Stromal cell of bone marrow (primary cell): ENCODE results near the gene PRKCH.

ENCODE experiments used
- DNase-seq: peaks from one replicate; pipeline ENCODE4 v3.0.0-alpha.2; 2012; ENCODE audit warnings: low read depth

PRKCH gene

DNA sequence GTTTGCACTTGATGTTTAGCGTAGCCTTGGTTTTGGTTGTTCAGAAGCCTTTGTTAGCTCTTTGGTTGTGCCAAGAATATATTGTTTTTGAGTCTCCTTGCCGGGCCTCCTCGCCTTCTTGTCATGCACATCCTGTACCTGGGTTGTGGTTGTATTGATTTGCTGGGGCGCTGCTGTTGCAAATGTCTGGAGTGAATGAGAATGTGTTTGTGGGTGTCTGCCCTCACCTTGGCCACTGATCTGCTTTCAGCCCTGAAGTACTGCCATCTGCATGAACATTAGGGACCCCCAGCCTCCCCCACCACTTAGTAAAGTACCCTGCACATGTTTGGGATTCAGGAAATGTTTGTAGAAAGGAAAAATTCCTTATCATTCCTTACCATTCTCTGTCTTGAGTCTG is 16.5 kb downstream of the PRKCH start:
- no peak for DNase-seq

DNA sequence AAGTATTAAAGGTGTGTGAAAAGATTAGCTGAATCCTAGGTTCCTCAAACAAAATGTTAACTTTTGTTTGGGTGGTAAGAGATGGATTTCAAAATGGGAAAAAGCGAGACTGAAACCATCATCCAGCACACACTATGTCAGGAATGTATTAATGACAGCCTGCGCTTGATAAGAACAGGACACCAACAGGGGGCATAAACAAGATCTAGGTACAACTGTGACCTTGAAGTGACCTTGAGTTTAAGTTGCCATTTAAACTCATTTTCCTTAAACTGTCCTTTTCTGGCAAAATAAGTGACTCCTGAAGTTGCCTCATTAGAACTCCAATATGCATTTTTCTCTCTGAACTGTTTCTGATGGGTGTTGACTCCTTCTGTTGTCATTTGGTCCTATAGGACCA is 17.1 kb downstream of the PRKCH start:
- DNase-seq: no peak

DNA sequence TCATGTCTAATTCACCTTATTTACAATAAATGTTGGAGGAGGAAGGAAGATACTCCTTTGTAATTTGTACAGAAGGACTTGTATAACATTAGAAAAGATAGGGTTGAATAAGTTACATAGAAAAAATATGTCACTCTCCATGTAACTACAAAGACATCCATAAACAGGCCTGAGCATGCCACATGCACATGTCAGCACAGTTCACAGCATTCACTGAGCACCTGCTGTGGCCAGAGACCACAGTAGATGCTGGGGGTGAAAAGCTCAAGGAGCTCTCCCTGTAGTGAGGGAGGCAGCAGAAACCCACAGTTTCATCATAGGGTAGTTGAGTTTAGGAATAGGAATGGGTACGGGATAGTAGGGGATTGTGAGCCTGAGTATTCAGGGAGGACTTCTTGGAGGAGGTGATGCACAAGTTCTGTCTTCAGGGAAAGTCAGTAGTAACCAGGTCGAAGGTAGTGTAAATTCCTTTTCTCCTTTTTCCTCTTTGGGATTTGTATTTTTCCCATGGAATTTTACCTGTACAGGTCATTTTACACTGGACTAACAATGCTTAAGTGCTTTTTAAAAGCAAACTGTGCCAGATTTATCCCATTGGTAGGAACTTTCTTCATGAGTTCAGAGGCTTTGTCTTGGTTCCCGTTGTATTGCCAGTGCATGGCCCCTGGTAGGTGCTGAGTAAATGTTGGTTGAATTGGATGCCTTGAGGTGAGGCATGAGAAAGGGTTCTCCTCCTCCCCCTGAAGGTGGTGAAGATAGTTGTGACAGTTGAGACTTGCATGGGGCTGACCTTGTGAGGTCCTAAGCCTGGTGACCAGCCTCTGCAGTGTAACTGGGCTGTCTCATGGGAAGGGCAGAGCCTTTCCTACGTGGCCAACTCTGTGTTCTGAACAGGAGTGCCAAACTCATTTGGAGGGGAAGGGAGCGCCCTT is 20.2 kb downstream of the PRKCH start:
- DNase-seq: no peak

DNA sequence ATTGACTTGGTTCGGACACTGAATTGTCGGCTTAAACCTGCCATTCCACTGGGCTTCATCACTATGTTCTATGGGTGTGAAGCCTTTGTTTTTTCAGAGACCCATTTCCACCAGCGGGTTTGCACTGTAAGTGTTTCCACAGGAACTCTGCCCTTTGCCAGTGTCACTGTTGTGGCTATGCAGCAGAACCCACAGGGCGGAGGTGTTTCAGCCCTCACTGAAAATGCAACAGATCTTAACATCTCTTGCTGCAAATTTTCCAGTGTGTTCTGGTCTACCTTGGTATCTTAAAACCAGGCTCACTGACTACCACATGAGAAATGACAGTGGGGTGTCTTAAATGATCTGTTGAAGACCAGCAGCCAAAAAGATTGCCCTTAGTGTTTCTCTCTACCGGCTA is 21.1 kb downstream of the PRKCH start:
- DNase-seq: no peak

DNA sequence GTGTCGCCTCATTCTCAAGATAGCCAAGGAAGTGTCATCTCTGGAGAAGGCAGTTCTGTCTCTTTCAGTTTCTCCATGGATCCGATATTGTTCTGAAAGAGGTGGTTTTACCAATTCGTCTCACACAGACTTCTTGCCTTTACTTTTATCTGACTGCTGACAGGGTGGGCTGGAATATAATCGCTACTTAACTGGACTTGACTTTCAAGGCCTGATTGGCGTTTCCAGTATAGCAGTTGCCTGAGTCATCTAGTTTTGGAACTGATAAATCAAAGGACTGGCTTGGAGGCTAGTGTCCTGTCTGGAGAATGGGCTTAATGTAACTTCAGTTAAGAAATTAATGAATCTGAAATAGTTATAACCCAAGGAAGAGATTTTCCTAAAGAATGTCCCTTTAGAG is 21.6 kb downstream of the PRKCH start:
- DNase-seq: no peak

- no peak for DNase-seq
Measured at GRCh38 chr14:61343471-61343870, 22.1 kb downstream of the PRKCH start.

GRCh38 chr14:61343991-61344405 is 22.6 kb downstream of the PRKCH start:
- no peak for DNase-seq

DNA sequence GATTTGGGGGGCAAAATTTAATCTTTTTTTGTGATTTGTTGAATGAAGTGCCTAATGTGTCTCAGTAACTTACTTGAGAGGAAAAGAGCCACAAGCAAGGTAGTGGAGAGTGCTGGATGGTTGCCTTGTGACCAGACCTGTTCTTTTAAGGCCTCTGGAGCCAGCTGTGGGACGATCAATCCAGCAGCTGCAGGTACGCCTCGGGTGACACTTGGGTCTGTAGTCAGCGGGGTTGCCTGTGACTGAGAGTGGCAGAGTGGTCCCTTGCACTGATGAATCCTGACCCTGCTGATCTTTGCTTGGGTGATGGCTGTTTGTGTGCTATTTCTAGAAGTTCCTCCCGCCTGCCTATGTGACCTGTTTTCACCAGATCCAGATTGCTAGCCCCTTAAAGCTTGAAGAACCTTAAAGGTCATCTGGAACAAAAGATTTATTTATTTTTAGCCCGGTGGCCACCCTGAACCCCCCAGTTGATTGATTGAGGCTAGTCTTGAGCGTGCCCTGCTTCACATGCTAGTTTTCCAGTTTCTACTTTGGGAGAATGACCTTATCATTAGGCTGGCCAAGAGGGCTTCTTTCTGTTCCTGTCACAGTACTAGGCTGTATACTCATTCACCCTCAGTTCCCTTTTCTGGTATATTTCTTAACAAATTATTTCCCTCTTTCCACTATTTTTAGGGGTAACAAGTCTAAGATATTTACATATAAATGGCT is 23.2 kb downstream of the PRKCH start:
- DNase-seq: no peak

GRCh38 chr14:61345151-61345482 is 23.7 kb downstream of the PRKCH start:
- DNase-seq: no peak

GRCh38 chr14:61346221-61346620 is 24.8 kb downstream of the PRKCH start:
- no peak for DNase-seq

DNA sequence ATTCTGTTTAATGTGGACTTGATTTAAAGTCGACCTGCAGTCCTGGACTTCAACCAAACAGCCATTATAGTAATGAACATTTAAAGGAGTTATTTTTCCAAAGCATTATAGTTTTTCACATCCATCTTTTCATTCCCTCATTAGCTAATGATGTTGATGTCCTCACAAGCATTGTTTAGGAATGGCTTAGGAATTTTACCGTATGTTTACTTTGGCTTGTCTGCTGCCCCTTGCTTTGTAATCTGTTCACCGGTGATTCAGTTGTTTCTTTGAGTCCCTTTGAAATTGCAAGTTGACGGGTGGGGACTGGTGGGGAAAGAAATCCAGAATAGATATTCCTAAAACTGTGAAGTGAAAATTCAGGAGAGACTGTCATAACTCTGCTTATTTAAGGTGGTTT is 25.4 kb downstream of the PRKCH start:
- no peak for DNase-seq

DNA sequence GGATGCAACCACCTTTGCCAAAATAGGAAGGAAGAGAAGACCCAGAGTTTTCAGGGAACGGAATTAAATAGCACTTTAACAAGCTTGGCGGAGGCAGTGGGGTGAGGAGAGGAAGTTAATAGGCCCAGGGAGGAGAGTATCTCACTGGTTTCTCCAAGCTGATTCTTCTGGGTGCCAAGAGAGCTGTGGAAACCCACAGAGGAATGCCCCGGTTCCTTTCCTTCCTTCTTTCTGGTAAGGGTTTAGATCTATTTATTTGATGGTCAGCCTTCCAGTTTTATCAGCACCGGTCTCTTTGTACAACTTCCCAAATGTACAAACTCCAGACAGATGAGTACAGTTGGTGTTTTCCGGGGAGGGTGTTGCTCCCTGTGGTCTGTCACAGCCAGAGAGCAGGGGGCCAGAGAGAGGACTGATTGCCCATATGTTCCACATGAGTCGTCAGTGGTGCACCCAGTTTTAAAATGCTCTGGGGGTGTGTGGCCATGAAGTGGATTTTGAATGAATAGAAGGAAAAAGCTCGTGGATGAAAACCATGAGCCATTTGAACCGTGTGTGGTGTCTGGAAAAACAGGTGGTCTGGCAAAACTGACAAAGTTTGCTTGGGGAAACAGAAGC is 26.6 kb downstream of the PRKCH start:
- no peak for DNase-seq

DNA sequence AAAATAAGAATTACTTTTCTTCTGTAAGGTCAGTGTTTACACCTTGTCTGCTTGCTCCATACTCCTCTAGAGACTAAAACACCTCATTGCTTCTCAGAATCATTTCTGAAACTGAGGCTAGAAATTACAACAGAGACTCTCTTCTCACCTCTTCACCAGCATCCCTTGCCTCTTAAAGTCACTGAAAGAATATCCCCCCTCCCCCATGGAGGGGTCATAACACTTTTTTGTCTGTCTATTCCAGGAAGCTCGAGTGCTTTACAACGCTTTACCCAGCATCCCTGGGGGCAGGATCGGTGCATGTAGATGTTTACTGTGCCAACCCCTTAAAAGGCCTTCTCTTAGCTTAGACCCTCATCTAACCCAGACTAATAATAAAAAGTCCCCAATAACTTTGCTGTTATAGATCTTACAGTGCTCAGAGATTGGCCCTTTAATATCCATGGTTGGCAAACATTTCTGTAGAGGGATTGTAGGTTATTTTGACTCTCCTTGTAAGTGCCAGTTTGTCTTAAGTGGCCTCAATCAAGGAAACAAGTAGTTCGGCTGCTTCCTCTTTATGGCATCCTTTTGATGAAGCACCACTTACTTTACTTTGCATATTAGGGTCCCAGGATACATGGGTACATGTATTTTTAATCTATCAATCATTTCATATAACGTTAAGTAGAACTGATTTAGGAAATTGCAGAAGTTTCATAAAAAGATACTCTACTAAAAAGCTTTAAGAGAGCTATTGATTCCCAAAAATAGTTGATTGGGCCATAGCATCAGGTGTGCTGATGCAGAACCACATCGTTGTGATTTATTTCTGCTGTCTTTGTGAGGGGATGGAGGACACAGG is 29.3 kb downstream of the PRKCH start:
- no peak for DNase-seq

- no peak for DNase-seq
Measured at GRCh38 chr14:61351477-61351876, 30.1 kb downstream of the PRKCH start.

- DNase-seq: peak; percentile 59
Measured at GRCh38 chr14:61355892-61356325, 34.5 kb downstream of the PRKCH start.

GRCh38 chr14:61357123-61357522 is 35.7 kb downstream of the PRKCH start:
- DNase-seq: no peak

DNA sequence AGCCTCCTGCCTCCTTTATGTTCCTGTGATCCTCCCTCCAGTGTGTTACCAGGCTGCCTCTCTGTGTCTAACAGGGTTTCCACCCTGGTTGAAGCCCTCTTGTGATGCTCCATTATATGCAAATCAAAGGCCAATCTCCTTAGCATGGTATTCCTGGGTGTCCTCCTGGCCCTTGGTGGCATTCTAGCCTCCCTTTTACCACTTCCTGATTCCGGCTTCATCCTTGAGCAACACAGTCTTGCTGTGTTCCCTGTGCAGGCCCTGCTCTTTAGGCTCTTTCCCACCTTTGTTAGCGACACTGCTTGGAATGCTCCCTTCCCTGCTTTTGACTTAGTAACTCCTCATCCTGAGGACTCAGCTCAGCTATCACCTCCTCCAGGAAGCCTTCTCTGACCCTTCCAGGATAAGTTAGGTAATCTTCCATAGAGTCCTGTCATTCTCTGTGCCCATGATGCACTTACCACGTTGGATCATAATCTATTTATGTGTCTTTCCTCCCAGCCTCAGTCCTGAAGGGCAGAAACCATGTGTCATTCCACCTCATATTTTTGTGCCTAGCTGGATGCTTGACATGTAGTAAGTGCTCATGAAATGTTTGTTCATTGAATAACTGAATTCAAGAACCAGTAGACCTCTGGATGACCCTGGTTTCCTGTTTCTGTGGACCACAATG is 37.3 kb downstream of the PRKCH start:
- DNase-seq: no peak

- DNase-seq: no peak
Measured at GRCh38 chr14:61360796-61361525, 39.6 kb downstream of the PRKCH start.

- no peak for DNase-seq
Measured at GRCh38 chr14:61362072-61362750, 40.8 kb downstream of the PRKCH start.

DNA sequence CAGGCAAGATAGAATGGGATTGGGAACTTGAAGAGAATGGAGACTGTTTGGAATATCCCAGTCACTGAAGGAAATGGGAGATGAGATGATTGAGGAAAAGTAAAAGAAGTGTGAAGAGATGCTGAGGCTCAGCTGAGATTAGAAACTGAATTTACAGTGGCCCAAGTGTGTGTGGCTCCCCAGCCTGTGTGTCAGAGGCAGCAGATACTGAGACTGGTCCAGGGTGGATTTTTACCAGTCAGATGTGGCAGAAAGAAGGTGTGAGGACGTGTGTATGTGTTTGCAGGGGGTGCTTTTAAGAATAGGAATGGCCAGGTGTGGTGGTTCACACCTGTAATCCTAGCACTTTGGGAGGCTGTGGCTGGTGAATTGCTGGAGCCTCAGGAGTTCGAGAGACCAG is 42.9 kb downstream of the PRKCH start:
- DNase-seq: no peak
